ENCODE data around the gene UGT1A8.
"Not testable (repeated sequence)": the region's sequence is repeated elsewhere in the genome, so short reads cannot be mapped to it uniquely, and the experiment has no call there.

The UGT1A8 gene

DNA sequence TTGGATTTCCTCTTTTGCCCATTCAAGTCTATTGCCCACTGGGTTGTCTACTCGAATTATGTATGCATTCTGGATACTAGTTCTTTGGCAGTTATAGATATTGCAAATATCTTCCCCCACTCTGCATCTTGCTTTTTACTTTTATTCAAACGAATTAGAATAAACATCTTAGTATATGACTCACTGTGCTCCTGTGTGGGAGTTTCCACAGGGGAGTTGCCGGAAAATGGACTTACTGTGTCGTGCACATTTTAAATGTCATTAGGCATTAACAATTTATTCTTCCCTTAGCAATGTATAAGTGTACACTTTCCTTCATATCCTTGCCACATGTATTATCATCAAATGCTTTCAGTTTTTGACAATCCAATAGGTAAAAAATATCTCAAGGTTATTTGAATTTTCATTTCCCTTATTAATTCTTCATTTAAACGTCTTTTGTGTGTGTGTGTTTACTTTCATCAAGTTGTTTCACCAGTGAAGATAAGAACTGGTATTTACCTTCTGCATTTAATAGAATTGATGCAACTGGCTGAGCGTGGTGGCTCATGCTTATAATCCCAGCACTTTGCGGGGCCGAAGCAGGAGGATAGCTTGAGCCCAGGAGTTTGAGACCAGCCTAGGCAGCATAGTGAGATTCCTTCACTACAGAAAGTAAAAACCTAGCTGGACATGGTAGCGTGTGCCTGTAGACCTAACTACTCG, 90.7 kb downstream of the UGT1A8 start:
- no peaks in the 10 kb centered on the region for H3K4me1 Mint-ChIP-seq (ENCODE audit: low read depth)
- H3K27ac Mint-ChIP-seq, result no peak overlapping the region
- no peak overlapping the region for H3K4me3 Mint-ChIP-seq
- H3K9me3 Mint-ChIP-seq, result no peaks in the 10 kb centered on the region
- peaks cover 32% of the 10 kb centered on the region for H3K27me3 Mint-ChIP-seq (ENCODE audit: low read depth)
- no peaks in the 10 kb centered on the region for H3K36me3 Mint-ChIP-seq (ENCODE audit: low read depth)

DNA sequence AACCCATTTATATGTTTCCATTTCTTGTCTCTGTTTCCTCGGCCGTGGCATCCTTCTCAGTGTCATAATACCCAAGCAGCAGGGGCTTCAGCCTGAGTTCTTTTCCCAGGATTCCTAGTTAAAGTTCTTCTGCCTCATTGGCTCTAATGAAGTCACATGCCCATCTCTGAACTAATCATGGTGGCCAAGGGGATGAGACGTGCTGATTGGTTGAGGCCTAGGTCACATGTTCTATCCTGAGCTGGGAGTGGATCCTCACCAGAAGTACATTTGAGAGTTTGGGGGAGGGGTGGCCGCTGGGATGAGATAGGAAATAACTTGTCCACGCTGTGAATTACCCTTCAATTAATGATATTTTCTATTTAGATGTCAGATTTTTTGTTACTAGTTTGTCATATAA, 91.5 kb downstream of the UGT1A8 start:
- Mint-ChIP-seq H3K27me3 (ENCODE audit: low read depth) (peaks cover 37% of the 10 kb centered on the region), H3K9me3 (no peaks in the 10 kb centered on the region), H3K4me3 (no peak overlapping the region), H3K4me1 (ENCODE audit: low read depth) (no peaks in the 10 kb centered on the region), H3K27ac (no peak overlapping the region), H3K36me3 (ENCODE audit: low read depth) (no peaks in the 10 kb centered on the region)

DNA sequence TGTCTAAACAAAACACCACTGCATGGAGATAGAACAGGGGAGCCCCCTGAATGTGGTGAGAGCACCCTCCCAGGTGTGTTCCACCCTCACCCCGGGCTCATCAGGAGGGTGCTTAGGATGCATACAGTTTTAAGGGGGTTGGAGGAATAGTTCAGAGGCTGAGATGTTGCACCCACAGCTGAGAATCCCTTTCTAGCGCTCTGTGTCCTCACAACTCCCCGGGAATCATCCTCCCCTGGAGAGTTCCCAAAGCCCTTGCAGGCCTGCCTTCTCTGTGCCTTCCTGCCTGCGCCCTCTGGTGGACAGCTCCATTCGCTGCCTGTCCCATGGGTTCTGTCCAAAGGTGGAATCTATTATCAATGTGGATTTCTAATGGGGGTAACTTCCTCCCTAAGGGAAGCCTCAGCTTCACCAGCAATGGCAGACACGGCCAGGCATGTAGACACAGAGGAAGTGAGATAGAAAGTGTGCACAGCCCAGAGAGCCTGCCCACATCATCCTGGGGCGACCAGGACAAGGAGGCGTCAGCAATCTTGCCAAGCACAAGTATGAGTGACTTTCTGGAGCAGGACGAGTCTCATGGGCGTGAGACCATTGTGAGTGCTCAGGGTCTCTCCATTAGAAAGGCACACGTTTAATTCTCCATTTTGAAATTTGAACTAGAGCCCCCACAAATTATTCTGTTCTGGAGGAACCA, 94.0 kb downstream of the UGT1A8 start:
- Mint-ChIP-seq H3K4me3 (no peak overlapping the region), H3K27me3 (ENCODE audit: low read depth) (peaks cover 36% of the 10 kb centered on the region), H3K4me1 (ENCODE audit: low read depth) (no peaks in the 10 kb centered on the region), H3K36me3 (ENCODE audit: low read depth) (no peaks in the 10 kb centered on the region), H3K9me3 (no peaks in the 10 kb centered on the region), H3K27ac (no peak overlapping the region)

DNA sequence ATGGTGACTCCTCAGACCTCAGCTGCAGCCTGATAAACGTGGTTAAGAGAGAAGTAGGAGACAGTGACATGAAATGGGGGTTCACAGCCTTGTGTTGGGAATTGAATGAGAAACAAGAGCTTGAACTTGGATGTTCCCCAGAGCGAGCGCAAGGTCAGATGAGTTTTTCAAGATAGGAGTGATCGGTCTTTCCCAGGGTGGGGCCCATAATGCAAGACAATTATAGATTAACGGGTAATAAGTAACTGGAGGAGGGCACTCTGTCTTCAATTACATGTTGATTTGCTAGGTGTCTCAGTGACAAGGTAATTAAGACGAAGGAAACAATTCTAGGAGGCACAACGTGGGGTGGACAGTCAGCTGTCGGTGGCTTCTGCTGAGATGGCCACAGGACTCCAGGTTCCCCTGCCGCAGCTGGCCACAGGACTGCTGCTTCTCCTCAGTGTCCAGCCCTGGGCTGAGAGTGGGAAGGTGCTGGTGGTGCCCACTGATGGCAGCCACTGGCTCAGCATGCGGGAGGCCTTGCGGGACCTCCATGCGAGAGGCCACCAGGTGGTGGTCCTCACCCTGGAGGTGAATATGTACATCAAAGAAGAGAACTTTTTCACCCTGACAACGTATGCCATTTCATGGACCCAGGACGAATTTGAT, 95.3 kb downstream of the UGT1A8 start, which contains the start of gene UGT1A5:
Gene UGT1A5, plus strand, starts transcription at position 297 of the 651 bp plus-strand sequence. Its CDS starts 85 bp downstream, at position 382.
- Mint-ChIP-seq H3K27ac (no peak within 1 kb of the TSS), H3K9me3 (no peaks in the 10 kb centered on the region), H3K27me3 (ENCODE audit: low read depth) (peaks cover 36% of the 10 kb centered on the region), H3K4me3 (no peak within 1 kb of the TSS), H3K36me3 (ENCODE audit: low read depth) (no peaks in the 10 kb centered on the region), H3K4me1 (ENCODE audit: low read depth) (no peaks in the 10 kb centered on the region)

DNA sequence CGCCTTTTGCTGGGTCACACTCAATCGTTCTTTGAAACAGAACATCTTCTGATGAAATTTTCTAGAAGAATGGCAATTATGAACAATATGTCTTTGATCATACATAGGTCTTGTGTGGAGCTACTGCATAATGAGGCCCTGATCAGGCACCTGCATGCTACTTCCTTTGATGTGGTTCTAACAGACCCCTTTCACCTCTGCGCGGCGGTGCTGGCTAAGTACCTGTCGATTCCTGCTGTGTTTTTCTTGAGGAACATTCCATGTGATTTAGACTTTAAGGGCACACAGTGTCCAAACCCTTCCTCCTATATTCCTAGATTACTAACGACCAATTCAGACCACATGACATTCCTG, 95.8 kb downstream of the UGT1A8 start:
- H3K4me1 Mint-ChIP-seq (ENCODE audit: low read depth), result no peaks in the 10 kb centered on the region
- no peak overlapping the region for H3K4me3 Mint-ChIP-seq
- H3K27me3 Mint-ChIP-seq (ENCODE audit: low read depth), result peaks cover 36% of the 10 kb centered on the region

DNA sequence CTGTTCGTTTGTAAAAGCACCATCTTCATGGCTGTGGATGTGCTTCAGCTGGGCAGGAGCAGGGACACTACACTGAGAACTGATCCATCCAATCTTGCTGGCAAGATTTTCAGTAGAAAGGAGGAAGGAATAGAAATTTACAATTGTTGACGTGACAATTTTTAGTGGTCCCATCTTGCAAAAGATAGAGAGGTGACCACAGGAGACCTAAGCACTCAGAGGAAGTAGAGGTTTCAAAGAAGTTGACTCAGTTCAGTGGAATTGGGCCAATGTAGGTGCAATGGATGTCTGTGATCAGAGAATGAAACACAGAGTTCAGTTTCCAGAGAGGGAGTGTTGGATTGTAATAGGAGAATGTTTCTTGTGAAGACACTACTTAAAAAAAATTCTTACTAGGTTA, 96.7 kb downstream of the UGT1A8 start:
- H3K27me3 Mint-ChIP-seq (ENCODE audit: low read depth), result peaks cover 33% of the 10 kb centered on the region
- no peaks in the 10 kb centered on the region for H3K36me3 Mint-ChIP-seq (ENCODE audit: low read depth)
- H3K27ac Mint-ChIP-seq, result no peak overlapping the region

More for the DNA sequence above, 95.8 kb downstream of the UGT1A8 start:
- Mint-ChIP-seq H3K27ac (no peak overlapping the region), H3K9me3 (no peaks in the 10 kb centered on the region), H3K36me3 (ENCODE audit: low read depth) (no peaks in the 10 kb centered on the region)

DNA sequence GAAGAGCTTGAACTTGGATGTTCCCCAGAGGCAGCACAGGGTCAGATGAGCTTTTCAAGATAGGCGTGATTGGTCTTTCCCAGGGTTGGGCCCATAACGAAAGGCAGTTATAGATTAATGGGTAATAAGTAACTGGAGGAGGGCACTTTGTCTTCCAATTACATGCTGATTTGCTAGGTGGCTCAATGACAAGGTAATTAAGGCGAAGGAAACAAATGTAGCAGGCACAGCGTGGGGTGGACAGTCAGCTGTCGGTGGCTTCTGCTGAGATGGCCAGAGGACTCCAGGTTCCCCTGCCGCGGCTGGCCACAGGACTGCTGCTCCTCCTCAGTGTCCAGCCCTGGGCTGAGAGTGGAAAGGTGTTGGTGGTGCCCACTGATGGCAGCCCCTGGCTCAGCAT, 101.1 kb downstream of the UGT1A8 start, which contains the start of gene UGT1A4:
Gene UGT1A4, plus strand, starts transcription at position 185 of the 400 bp plus-strand sequence. Its CDS starts 85 bp downstream, at position 270.
- Mint-ChIP-seq H3K9me3 (no peaks in the 10 kb centered on the region), H3K4me1 (ENCODE audit: low read depth) (no peaks in the 10 kb centered on the region), H3K36me3 (ENCODE audit: low read depth) (no peaks in the 10 kb centered on the region), H3K27ac (no peak within 1 kb of the TSS), H3K4me3 (no peak within 1 kb of the TSS), H3K27me3 (ENCODE audit: low read depth) (peaks cover 17% of the 10 kb centered on the region)

More for the DNA sequence above, 96.7 kb downstream of the UGT1A8 start:
- no peaks in the 10 kb centered on the region for H3K9me3 Mint-ChIP-seq
- no peak overlapping the region for H3K4me3 Mint-ChIP-seq
- no peaks in the 10 kb centered on the region for H3K4me1 Mint-ChIP-seq (ENCODE audit: low read depth)

DNA sequence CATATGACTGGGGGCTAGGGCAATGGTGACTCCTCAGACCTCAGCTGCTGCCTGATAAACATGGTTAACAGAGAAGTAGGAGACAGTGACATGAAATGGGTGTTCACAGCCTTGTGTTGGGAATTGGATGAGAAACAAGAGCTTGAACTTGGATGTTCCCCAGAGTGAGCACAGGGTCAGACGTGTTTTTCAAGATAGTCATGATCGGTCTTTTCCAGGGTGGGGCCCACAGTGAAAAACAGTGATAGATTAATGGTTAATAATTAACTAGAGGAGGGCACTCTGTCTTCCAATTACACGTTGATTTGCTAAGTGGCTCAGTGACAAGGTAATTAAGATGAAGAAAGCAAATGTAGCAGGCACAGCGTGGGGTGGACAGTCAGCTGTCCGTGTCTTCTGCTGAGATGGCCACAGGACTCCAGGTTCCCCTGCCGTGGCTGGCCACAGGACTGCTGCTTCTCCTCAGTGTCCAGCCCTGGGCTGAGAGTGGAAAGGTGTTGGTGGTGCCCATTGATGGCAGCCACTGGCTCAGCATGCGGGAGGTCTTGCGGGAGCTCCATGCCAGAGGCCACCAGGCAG, 111.4 kb downstream of the UGT1A8 start, which contains the start of gene UGT1A3:
Gene UGT1A3, plus strand, starts transcription at position 320 of the 579 bp plus-strand sequence. Its CDS starts 85 bp downstream, at position 405.
- Mint-ChIP-seq H3K27ac (no peak within 1 kb of the TSS), H3K4me1 (ENCODE audit: low read depth) (no peaks in the 10 kb centered on the region), H3K4me3 (no peak within 1 kb of the TSS), H3K9me3 (no peaks in the 10 kb centered on the region), H3K36me3 (ENCODE audit: low read depth) (no peaks in the 10 kb centered on the region), H3K27me3 (ENCODE audit: low read depth) (no peaks in the 10 kb centered on the region)

DNA sequence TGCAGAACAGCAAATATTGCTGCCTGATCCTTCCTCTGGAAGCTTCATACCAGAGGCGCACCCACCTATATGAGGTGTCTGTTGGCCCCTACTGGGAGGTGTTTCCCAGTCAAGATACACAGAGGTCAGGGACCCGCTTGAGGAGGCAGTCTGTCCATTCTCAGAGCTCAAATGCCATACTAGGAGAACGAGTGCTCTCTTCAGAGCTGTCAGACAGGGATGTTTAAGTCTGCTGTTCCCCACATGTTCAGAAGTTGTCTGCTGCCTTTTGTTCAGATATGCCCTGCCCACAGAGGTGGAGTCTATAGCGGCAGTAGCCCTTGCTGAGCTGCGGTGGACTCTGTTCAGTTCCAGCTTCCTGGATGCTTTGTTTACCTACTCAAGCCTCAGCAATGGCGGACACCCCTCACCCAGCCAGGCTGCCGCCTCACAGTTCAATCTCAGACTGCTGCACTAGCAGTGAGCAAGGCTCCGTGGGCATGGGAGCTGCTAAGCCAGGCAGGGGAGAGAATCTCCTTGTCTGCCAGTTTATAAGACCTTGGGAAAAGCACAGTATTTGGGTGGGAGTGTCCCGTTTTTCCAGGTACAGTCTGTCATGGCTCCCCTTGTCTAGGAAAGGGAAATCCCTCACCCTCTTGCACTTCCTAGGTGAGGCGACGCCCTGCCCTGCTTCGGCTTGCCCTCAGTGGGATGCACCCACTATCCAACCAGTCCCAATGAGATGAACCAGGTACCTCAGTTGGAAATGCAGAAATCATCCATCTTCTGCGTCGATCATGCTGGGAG, 119.6 kb downstream of the UGT1A8 start:
- not testable (repeated sequence) for H3K9me3 Mint-ChIP-seq; H3K36me3 Mint-ChIP-seq (ENCODE audit: low read depth); H3K27me3 Mint-ChIP-seq (ENCODE audit: low read depth)

DNA sequence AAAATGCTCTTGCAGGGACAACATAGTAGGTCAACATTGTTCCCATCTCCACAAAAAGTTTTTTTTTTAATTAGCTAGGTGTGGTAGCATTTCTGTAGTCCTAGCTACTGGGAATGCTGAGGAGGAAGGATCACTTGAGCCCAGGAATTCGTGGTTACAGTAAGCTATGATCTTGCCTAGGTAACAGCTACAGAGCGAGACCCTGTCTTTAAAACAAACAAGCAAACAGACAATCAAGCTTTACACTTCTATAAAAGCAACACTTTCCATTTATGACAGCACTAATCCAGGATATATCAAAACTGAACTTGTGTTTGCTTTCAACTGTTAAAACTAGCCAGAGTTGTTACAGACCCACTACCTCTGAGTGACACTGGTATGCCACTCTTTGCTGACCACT, 123.4 kb downstream of the UGT1A8 start:
- no peak overlapping the region for H3K27ac Mint-ChIP-seq
- H3K36me3 Mint-ChIP-seq (ENCODE audit: low read depth), result no peaks in the 10 kb centered on the region
- no peaks in the 10 kb centered on the region for H3K4me1 Mint-ChIP-seq (ENCODE audit: low read depth)
- H3K4me3 Mint-ChIP-seq, result no peak overlapping the region
- no peaks in the 10 kb centered on the region for H3K27me3 Mint-ChIP-seq (ENCODE audit: low read depth)
- no peaks in the 10 kb centered on the region for H3K9me3 Mint-ChIP-seq

More for the DNA sequence above, 119.6 kb downstream of the UGT1A8 start:
- H3K4me3 Mint-ChIP-seq; H3K27ac Mint-ChIP-seq; H3K4me1 Mint-ChIP-seq (ENCODE audit: low read depth): not testable (repeated sequence)

DNA sequence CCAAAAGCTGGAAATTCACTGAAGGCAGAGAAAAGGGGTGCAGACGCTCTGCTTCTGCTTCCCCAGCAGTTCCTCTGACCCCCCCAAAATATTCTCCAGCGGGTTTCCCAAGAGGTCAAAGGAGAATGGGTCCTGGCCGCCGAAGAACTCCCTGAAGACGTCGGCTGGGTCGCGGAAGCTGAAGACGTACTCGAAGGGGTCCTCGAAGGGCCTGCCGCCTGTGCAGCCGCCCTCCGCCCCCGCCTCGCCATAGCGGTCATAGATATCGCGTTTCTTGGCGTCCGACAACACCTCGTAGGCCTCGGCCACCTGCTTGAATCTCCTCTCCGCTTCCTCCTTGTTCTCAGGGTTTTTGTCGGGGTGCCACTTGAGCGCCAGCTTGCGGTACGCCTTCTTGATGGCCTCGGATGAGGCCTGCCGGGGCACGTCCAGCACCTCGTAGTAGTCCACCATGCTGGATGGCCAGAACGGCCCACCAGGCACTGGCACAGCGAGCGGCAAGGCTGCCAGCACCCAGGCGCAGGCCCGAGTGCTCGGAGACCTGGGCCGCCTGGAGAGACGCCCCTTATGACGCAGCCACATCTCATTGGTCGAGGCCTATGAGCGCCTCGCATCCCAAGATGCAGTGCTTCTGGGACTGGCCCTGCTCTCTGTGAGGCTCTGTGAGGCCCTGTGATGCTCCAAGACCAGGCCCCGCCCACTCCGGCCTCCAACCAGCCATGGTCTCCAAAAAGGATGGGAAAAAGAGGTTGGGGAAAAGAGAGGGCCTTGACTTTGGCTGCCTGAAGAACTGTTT, 126.2 kb downstream of the UGT1A8 start:
- no peaks in the 10 kb centered on the region for H3K36me3 Mint-ChIP-seq (ENCODE audit: low read depth)
- no peak overlapping the region for H3K4me3 Mint-ChIP-seq
- no peaks in the 10 kb centered on the region for H3K27me3 Mint-ChIP-seq (ENCODE audit: low read depth)
- H3K4me1 Mint-ChIP-seq (ENCODE audit: low read depth), result no peaks in the 10 kb centered on the region
- no peak overlapping the region for H3K27ac Mint-ChIP-seq
- H3K9me3 Mint-ChIP-seq, result no peaks in the 10 kb centered on the region

DNA sequence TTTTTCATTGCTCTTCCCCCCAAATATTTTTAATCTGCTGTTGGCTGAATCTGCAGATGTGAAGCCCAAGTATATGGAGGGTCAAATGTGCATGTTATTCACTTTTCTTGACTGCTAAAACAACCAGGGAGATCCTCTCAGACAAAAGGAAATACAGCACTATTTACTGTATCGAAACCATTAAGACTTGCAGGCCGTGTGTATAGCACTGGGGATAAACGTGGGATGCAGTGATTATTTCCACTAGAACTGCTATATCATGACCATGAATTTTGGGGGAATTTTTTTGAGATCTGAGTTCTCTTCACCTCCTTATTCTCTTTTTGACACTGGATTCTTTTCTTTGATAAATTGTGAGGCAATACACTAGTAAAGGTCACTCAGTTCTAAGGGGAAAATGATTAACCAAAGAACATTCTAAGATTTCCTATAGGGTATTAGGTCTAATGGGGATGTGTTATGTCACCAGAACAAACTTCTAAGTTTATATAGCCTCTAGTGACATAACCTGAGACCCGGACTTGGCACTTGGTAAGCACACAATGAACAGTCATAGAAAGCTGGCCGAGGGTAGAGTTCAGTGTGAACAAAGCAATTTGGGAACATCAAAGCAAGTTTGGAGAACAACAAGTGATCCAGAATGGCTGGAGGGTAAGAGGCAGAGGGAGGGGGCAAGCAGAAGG, 127.8 kb downstream of the UGT1A8 start:
- no peak overlapping the region for H3K27ac Mint-ChIP-seq
- H3K4me1 Mint-ChIP-seq (ENCODE audit: low read depth), result no peaks in the 10 kb centered on the region
- no peaks in the 10 kb centered on the region for H3K27me3 Mint-ChIP-seq (ENCODE audit: low read depth)

DNA sequence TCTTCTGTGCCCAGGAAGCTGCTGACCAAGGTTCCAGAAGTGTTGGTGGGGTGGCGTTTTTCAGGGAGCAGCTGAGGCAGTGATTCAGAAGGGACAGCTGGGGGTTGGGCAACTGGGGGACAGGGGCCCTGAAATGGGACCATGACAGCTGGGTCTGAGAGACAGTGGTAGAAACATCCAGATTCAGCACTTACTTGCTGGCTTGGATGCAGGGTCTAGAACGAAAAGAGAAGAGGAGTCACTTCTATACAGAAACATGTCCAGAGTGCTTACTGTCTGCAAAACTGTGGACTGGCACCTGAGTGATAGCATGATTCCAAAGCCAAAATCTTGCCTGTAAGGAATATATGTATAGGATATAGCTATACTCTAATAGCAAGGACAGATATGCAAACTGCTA, 128.4 kb downstream of the UGT1A8 start:
- H3K4me3 Mint-ChIP-seq; H3K36me3 Mint-ChIP-seq (ENCODE audit: low read depth); H3K27ac Mint-ChIP-seq; H3K27me3 Mint-ChIP-seq (ENCODE audit: low read depth); H3K4me1 Mint-ChIP-seq (ENCODE audit: low read depth): not testable (repeated sequence)
- peaks cover 11% of the 10 kb centered on the region for H3K9me3 Mint-ChIP-seq

More for the DNA sequence above, 127.8 kb downstream of the UGT1A8 start:
- Mint-ChIP-seq H3K4me3 (no peak overlapping the region), H3K9me3 (peaks cover 7% of the 10 kb centered on the region), H3K36me3 (ENCODE audit: low read depth) (no peaks in the 10 kb centered on the region)
